WTC11 (cell line): ENCODE data around the gene HNF1A. TPM values are rescaled to one million over a fixed set of nuclear protein-coding genes. Genes with fewer than 3 reads are reported as not detected.

Source experiments
- ATAC-seq: fragments of 200-7000 bp; cut with Tn5 transposase; 2 replicates; pipeline ENCODE4 v1.10.0; 2021; ENCODE audit warnings: mild to moderate bottlenecking, moderate library complexity
- CTCF ChIA-PET: fragments of 300-600 bp; sonication (Branson Sonifier 250); formaldehyde crosslinking; loops from one replicate; lab custom pipeline; 2021; ENCODE audit warnings: antibody characterized with exemption; lab: Charles Lee
- POLR2A ChIA-PET: fragments of 350-600 bp; sonication (Branson Sonifier 250); formaldehyde crosslinking; loops from one replicate; lab custom pipeline; 2021; ENCODE audit warnings: antibody characterized with exemption; lab: Charles Lee
- DNase-seq: peaks from one replicate; pipeline ENCODE4 v3.0.0; 2021; ENCODE audit warnings: low spot score
- H3K27ac Mint-ChIP-seq: 2 replicates; pipeline ENCODE4 v1.8.0; 2021; ENCODE audit warnings: mixed read lengths
- H3K27me3 Mint-ChIP-seq: 2 replicates; pipeline ENCODE4 v1.8.0; 2021; ENCODE audit warnings: low read depth, mild to moderate bottlenecking, moderate library complexity, mixed read lengths
- H3K36me3 Mint-ChIP-seq: 2 replicates; pipeline ENCODE4 v1.8.0; 2021; ENCODE audit warnings: mixed read lengths
- H3K4me1 Mint-ChIP-seq: 2 replicates; pipeline ENCODE4 v1.8.0; 2022; ENCODE audit warnings: mixed read lengths
- H3K4me3 Mint-ChIP-seq: 2 replicates; pipeline ENCODE4 v1.8.0; 2021; ENCODE audit warnings: mild to moderate bottlenecking, moderate library complexity, mixed read lengths
- H3K9me3 Mint-ChIP-seq: 2 replicates; pipeline ENCODE4 v1.8.0; 2021; ENCODE audit warnings: mixed read lengths
- AFF4 ChIP-seq: sonication (generic); formaldehyde crosslinking; IDR thresholded peaks from 2 replicates; pipeline ENCODE4 v1.8.1; 2023; ENCODE audit warnings: mild to moderate bottlenecking, missing genetic modification reagents, borderline replicate concordance
- ATF1 ChIP-seq: sonication (generic); formaldehyde crosslinking; IDR thresholded peaks from 2 replicates; pipeline ENCODE4 v1.8.1; 2023; ENCODE audit warnings: mild to moderate bottlenecking, moderate library complexity, missing genetic modification reagents
- ATF2 ChIP-seq: sonication (generic); formaldehyde crosslinking; IDR thresholded peaks from 2 replicates; pipeline ENCODE4 v1.8.1; 2022; ENCODE audit warnings: low read depth, missing genetic modification reagents, borderline replicate concordance
- E2F1 ChIP-seq: sonication (generic); formaldehyde crosslinking; IDR thresholded peaks from 2 replicates; pipeline ENCODE4 v1.8.0; 2022; ENCODE audit warnings: mild to moderate bottlenecking, missing genetic modification reagents
- ESRRA ChIP-seq: sonication (generic); formaldehyde crosslinking; IDR thresholded peaks from 2 replicates; pipeline ENCODE4 v1.8.1; 2022; ENCODE audit warnings: mild to moderate bottlenecking, missing genetic modification reagents, borderline replicate concordance
- ETV6 ChIP-seq: sonication (generic); formaldehyde crosslinking; IDR thresholded peaks from 2 replicates; pipeline ENCODE4 v1.8.1; 2022; ENCODE audit warnings: mild to moderate bottlenecking, missing genetic modification reagents
- GRHL2 ChIP-seq: fragments of 250-450 bp; sonication (Bioruptor Pico); IDR thresholded peaks from 2 replicates; pipeline ENCODE4 v1.8.0; 2022; ENCODE audit warnings: mild to moderate bottlenecking, moderate library complexity; ENCODE audit not compliant: insufficient replicate concordance, severe bottlenecking
- GTF2I ChIP-seq: fragments of 250-450 bp; sonication (Bioruptor Pico); conservative IDR thresholded peaks from 2 replicates; pipeline ENCODE4 v1.4.0; 2021; ENCODE audit warnings: mild to moderate bottlenecking
- HMGXB4 ChIP-seq: sonication (generic); formaldehyde crosslinking; IDR thresholded peaks from 2 replicates; pipeline ENCODE4 v1.8.1; 2023; ENCODE audit warnings: mild to moderate bottlenecking, moderate library complexity, missing genetic modification reagents
- NFYB ChIP-seq: sonication (generic); formaldehyde crosslinking; conservative IDR thresholded peaks from 2 replicates; pipeline ENCODE4 v1.8.0; 2022; ENCODE audit warnings: low read depth, missing genetic modification reagents
- RORB ChIP-seq: fragments of 250-450 bp; sonication (Bioruptor Pico); IDR thresholded peaks from 2 replicates; pipeline ENCODE4 v1.9.0; 2021; ENCODE audit warnings: mild to moderate bottlenecking
- SP1 ChIP-seq: sonication (generic); formaldehyde crosslinking; conservative IDR thresholded peaks from 2 replicates; pipeline ENCODE4 v1.8.1; 2022; ENCODE audit warnings: missing genetic modification reagents
- TEAD1 ChIP-seq: sonication (generic); formaldehyde crosslinking; IDR thresholded peaks from 2 replicates; pipeline ENCODE4 v1.8.0; 2022; ENCODE audit warnings: mild to moderate bottlenecking, missing genetic modification reagents
- TEAD4 ChIP-seq: sonication (generic); formaldehyde crosslinking; IDR thresholded peaks from 2 replicates; pipeline ENCODE4 v1.8.0; 2022; ENCODE audit warnings: mild to moderate bottlenecking, missing genetic modification reagents
- ZNF219 ChIP-seq: sonication (generic); formaldehyde crosslinking; IDR thresholded peaks from 2 replicates; pipeline ENCODE4 v1.8.0; 2023; ENCODE audit warnings: missing genetic modification reagents, mild to moderate bottlenecking, borderline replicate concordance
- ZNF423 ChIP-seq: fragments of 250-450 bp; sonication (Bioruptor Pico); IDR thresholded peaks from 2 replicates; pipeline ENCODE4 v2.1.2; 2022; ENCODE audit warnings: mild to moderate bottlenecking, moderate library complexity
- total RNA-seq: library from RNA; stranded (reverse); gene quantifications from 3 replicates; pipeline ENCODE4 v1.2.3, GENCODE V29; 2021
- TF ChIP-seq, protein P1 (sequence below): sonication (generic); formaldehyde crosslinking; conservative IDR thresholded peaks from 2 replicates; pipeline ENCODE4 v1.8.1; 2023; ENCODE audit warnings: mild to moderate bottlenecking, low read depth, missing genetic modification reagents, moderate library complexity

HNF1A gene
- total RNA-seq, 1 experiment from 2014 or later, result not detected

DNA sequence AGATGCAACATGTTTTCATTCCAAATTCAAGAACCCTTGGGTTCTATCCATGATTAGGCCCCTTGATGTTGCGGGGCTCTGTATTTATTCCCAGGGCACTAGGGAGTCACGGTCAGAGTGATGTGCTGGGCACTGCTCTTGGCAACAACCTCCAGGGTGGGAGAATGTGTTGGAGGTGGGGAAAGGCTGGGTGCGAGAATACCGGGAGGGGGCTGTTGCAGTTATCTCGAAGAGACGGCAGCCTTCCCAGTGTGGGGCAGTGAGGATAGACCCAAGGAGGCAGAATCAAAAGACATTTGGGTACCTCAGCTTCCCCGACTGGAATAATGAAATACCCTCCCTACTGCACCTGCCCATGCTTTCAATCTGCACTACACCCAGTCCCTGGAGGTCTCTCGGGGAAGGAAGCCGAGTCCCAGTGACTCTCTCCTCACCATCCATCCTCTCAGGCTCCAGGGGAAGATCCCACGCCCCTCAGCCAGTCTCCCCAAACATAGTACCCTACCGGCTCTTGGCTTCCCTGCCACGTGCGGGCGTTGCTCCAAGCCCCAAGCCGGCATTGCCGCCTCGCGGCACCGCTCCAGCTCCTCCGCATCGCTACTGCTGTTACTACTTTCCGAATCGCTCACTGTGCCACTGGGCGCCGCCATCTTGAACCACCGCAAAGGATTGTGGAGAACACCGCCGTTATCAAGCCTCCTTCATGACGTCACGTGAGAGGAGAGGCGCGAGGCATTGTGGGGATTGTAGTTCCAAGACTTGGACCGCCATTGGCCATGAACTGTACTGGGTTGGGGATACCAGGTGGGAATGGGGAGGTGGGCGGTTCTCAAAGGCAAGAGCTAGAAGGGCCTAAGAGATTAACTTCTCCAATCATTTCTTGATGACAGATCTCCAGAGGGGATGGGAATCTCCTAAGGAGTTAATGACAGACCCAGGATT, 37.8 kb downstream of the HNF1A start, which contains the start of gene C12orf43 (continued):
- TF ChIP-seq ATF2 (CRISPR knock-in tag), result no peak
- TF ChIP-seq HMGXB4, result no peak; the same call in 1 of the 2 replicates
- no peak for TF ChIP-seq ETV6 (CRISPR knock-in tag)
- TF ChIP-seq TEAD1 (CRISPR knock-in tag), result peak; percentile 39; the same call in 1 of the 2 replicates
- no peak for TF ChIP-seq ESRRA (CRISPR knock-in tag)
- TF ChIP-seq ATF1 (CRISPR knock-in tag), result no peak

- no peak for ATAC-seq
- Mint-ChIP-seq H3K36me3 (peaks cover 3% of the 10 kb centered on the region; the same call in 1 of the 2 replicates), H3K27me3 (no peaks in the 10 kb centered on the region; the same call in 1 of the 2 replicates), H3K4me1 (peaks cover 10% of the 10 kb centered on the region), H3K4me3 (no peak overlapping the region), H3K27ac (no peak overlapping the region), H3K9me3 (no peaks in the 10 kb centered on the region)
- ChIA-PET CTCF (interaction anchor here (3.1 kb wide), 1 partner anchor 13 kb away, joined by 17 read pairs; no protein-coding TSS in a partner anchor), POLR2A (no interaction called here)
- TF ChIP-seq ZNF219, result no peak
- no peak for TF ChIP-seq ZNF423 (CRISPR knock-in tag)
- no peak for TF ChIP-seq RORB (CRISPR knock-in tag)
- no peak for TF ChIP-seq SP1
- no peak for DNase-seq
Measured at GRCh38 chr12:121017966-121018491, 39.7 kb downstream of the HNF1A start.

GRCh38 chr12:121018860-121019617, 40.7 kb downstream of the HNF1A start:
- no peak overlapping the region for H3K27ac Mint-ChIP-seq
- no peaks in the 10 kb centered on the region for H3K9me3 Mint-ChIP-seq
- ChIA-PET POLR2A (interaction anchor here (0.6 kb wide), 1 partner anchor 17 kb away, joined by 4 read pairs; no protein-coding TSS in a partner anchor), CTCF (interaction anchor here (3.1 kb wide), 1 partner anchor 14 kb away, joined by 17 read pairs; no protein-coding TSS in a partner anchor)
- H3K27me3 Mint-ChIP-seq, result no peaks in the 10 kb centered on the region; the same call in 1 of the 2 replicates
- peaks cover 10% of the 10 kb centered on the region for H3K4me1 Mint-ChIP-seq
- DNase-seq, result no peak
- no peak overlapping the region for H3K4me3 Mint-ChIP-seq
- no peak for ATAC-seq
- peaks cover 3% of the 10 kb centered on the region; the same call in 1 of the 2 replicates for H3K36me3 Mint-ChIP-seq
- no peak for TF ChIP-seq GTF2I (CRISPR knock-in tag)
- TF ChIP-seq, protein P1, sequence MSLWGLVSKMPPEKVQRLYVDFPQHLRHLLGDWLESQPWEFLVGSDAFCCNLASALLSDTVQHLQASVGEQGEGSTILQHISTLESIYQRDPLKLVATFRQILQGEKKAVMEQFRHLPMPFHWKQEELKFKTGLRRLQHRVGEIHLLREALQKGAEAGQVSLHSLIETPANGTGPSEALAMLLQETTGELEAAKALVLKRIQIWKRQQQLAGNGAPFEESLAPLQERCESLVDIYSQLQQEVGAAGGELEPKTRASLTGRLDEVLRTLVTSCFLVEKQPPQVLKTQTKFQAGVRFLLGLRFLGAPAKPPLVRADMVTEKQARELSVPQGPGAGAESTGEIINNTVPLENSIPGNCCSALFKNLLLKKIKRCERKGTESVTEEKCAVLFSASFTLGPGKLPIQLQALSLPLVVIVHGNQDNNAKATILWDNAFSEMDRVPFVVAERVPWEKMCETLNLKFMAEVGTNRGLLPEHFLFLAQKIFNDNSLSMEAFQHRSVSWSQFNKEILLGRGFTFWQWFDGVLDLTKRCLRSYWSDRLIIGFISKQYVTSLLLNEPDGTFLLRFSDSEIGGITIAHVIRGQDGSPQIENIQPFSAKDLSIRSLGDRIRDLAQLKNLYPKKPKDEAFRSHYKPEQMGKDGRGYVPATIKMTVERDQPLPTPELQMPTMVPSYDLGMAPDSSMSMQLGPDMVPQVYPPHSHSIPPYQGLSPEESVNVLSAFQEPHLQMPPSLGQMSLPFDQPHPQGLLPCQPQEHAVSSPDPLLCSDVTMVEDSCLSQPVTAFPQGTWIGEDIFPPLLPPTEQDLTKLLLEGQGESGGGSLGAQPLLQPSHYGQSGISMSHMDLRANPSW, result no peak
- TF ChIP-seq GRHL2 (CRISPR knock-in tag), result no peak
- no peak for TF ChIP-seq TEAD4 (CRISPR knock-in tag)
- no peak for TF ChIP-seq ATF1 (CRISPR knock-in tag)
- no peak for TF ChIP-seq E2F1
- TF ChIP-seq AFF4 (CRISPR knock-in tag), result no peak
- no peak for TF ChIP-seq NFYB (CRISPR knock-in tag)
